GM13977 (cell line): Measurements from ENCODE around the gene SLC25A26.
"Not testable (repeated sequence)": the region's sequence is repeated elsewhere in the genome, so short reads cannot be mapped to it uniquely, and the experiment has no call there.

Source experiments
- DNase-seq: peaks from one replicate; pipeline ENCODE4 v3.0.0; 2012; ENCODE audit warnings: low spot score
- CTCF ChIP-seq: IDR thresholded peaks from 2 replicates; pipeline ENCODE4 v1.5.1; 2012; ENCODE audit warnings: mild to moderate bottlenecking, control low read depth; ENCODE audit not compliant: insufficient read depth; ENCODE audit errors: extremely low read depth, missing control alignments
- in situ Hi-C: fragments of 300-500 bp; cut with MboI; formaldehyde crosslinking; loops from one replicate; pipeline ENCODE4 v1.12.0; 2022; ENCODE audit warnings: low sequenced_read_pairs, low pct_unique_long_range_greater_than_20kb, mixed read lengths, inconsistent platforms; ENCODE audit not compliant: unreplicated experiment

The SLC25A26 gene

GRCh38 chr3:66419036-66419435 lies 198.2 kb downstream of the SLC25A26 start:
- no peak for TF ChIP-seq CTCF
- in situ Hi-C loops = loop anchor here (25.0 kb wide), 1 partner anchor 393 kb away; no protein-coding TSS in a partner anchor
- no peak for DNase-seq

GRCh38 chr3:66421144-66421543 lies 200.3 kb downstream of the SLC25A26 start:
- in situ Hi-C loops = loop anchor here (25.0 kb wide), 1 partner anchor 391 kb away; no protein-coding TSS in a partner anchor
- not testable (repeated sequence) for DNase-seq

GRCh38 chr3:66421893-66422292 lies 201.1 kb downstream of the SLC25A26 start:
- in situ Hi-C loops = loop anchor here (25.0 kb wide), 1 partner anchor 390 kb away; no protein-coding TSS in a partner anchor
- DNase-seq = not testable (repeated sequence)

GRCh38 chr3:66423791-66424190 lies 203.0 kb downstream of the SLC25A26 start:
- TF ChIP-seq CTCF = no peak
- DNase-seq = no peak
- in situ Hi-C loops = loop anchor here (25.0 kb wide), 1 partner anchor 389 kb away; no protein-coding TSS in a partner anchor

GRCh38 chr3:66425032-66425431 lies 204.2 kb downstream of the SLC25A26 start:
- no peak for TF ChIP-seq CTCF
- in situ Hi-C loops = no loop called here
- no peak for DNase-seq

GRCh38 chr3:66425576-66426114 lies 204.8 kb downstream of the SLC25A26 start:
- DNase-seq = no peak
- in situ Hi-C loops = no loop called here
- TF ChIP-seq CTCF = no peak

GRCh38 chr3:66426135-66426534 lies 205.3 kb downstream of the SLC25A26 start:
- in situ Hi-C loops = no loop called here

More at GRCh38 chr3:66426135-66426534, 205.3 kb downstream of the SLC25A26 start:
- no peak for DNase-seq
- TF ChIP-seq CTCF = no peak
